GM12864 (cell line): Measurements from ENCODE around the gene NYNRIN.

Experiments
- DNase-seq: peaks from one replicate; pipeline ENCODE4 v3.0.0-alpha.2; 2011; ENCODE audit warnings: low read depth
- H3K4me3 ChIP-seq: 2 replicates; pipeline ENCODE4 v1.5.1; 2011; ENCODE audit warnings: mild to moderate bottlenecking, low read depth, low read length, control low read depth
- TF ChIP-seq, protein P1 (sequence below): IDR thresholded peaks from 2 replicates; pipeline ENCODE4 v1.5.1; 2011; ENCODE audit warnings: low read depth, mild to moderate bottlenecking, moderate library complexity, low read length, control low read depth, inconsistent platforms; ENCODE audit errors: missing control alignments

Gene NYNRIN

DNA sequence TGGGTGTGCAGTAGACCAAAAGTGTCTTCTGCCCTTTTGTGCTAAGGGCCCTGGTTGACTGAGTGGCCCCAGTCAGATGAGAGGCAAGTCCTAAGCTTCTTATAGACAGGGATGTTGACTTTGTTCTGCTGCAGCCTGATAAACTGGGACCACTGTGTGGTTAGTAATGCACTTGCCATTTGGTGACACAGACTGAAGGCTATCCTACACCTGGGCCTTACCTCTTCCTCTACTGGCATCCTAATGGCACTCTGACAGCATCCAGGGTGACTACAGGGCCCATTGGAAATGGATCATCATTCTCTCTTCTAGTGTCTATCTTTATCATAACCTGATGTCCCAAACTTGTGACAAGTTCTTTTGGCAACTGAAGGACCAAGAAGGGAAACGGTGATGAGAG lies 40.5 kb downstream of the NYNRIN start:
- H3K4me3 ChIP-seq = no peak overlapping the region
- TF ChIP-seq, protein P1, sequence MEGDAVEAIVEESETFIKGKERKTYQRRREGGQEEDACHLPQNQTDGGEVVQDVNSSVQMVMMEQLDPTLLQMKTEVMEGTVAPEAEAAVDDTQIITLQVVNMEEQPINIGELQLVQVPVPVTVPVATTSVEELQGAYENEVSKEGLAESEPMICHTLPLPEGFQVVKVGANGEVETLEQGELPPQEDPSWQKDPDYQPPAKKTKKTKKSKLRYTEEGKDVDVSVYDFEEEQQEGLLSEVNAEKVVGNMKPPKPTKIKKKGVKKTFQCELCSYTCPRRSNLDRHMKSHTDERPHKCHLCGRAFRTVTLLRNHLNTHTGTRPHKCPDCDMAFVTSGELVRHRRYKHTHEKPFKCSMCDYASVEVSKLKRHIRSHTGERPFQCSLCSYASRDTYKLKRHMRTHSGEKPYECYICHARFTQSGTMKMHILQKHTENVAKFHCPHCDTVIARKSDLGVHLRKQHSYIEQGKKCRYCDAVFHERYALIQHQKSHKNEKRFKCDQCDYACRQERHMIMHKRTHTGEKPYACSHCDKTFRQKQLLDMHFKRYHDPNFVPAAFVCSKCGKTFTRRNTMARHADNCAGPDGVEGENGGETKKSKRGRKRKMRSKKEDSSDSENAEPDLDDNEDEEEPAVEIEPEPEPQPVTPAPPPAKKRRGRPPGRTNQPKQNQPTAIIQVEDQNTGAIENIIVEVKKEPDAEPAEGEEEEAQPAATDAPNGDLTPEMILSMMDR = no peak
- DNase-seq = no peak

DNA sequence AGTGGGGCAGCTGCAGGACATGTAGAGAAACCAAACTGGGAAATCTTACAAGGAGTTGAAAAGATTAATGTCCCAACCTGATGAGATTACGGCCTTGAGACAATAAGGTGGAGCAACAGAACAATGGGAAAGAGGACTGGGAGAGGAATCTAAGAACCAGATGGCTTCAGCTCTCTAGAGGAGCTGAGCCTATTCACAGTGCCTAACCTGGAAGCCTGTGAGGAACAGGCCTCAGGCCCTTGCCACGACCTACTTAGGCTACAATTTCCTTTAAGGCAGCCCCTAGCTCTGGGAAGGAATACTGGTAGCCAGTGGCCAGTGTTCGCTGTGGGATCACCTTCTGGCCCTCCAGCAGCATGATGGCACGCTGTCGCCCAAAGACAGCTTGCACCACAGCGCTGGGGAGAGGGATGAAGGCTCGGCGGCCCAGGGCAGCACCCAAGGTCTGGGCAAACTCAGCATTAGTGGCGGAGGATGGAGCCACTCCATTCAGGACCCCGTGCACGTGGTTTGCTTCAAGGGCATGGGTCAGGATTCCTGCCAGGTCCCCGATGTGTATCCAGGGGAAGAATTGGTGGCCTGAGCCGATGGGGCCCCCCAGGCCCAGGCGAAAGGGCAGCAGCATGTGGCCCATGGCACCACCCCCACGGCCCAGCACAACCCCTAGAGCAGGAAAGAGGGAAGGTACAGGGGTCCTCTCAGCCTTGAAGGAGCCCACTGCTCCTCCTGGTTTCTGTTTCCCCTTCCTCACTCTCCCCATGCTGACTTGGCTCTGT lies 41.2 kb downstream of the NYNRIN start:
- DNase-seq = no peak
- H3K4me3 ChIP-seq = no peak overlapping the region
- TF ChIP-seq, protein P1 = no peak

DNA sequence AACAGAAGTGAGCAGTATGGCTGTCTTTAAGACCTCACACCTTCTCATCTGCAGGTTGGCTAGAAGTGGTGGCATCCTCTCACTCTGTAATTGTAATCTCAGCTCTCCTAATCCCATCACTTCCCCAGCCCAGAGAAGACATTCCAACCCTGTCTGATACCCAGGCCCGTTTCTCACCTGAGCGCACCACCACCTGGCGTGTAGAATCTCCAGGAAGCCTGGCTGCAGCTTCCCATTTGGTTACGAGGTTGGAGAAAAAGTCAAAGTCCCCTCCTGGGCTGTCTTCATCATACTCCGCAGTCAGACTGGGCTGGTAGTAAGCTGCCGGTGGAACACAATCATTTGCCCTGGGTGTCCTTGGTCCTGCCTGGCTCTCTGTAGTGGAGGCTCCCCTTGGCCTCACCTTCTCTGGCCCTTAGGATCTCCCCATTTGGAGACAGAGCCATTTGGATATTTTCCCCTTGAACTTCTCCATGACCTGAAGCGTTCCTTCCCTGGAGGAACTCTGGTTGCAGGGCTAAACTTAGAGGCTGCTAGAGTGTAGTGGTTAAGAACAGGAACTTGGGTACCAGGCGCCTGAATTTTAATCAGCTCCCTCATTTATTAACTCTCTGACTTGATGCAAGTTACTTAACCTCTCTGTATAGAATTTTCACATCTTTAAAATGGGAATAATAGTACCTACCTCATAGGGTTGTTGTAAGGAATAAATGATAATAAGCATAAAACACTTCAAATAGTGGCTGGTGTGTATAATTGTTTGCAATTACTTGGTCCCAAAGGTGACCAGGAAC lies 42.0 kb downstream of the NYNRIN start:
- DNase-seq = no peak
- TF ChIP-seq, protein P1 = no peak
- H3K4me3 ChIP-seq = no peak overlapping the region; the same call in 1 of the 2 replicates

DNA sequence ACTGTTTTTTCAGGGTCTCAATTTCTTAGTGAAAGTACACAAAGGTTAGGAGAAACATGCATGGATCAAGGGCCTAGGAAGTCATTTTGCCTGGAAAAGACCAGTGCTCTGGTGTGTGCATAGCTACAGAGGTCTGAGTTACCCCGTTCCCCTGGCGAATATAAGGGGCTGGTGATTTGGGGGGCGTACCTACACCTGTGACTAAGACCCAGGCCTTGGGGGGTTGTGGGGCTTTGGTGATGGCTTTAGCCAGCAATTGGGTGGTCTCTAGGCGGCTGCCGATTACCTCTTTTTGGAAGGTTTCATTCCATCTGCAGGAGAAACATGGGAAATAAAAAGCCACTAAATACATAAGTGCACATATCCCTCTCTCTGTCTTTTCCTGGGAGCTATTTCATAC lies 42.7 kb downstream of the NYNRIN start:
- peak overlapping the region; percentile 82 for H3K4me3 ChIP-seq
- TF ChIP-seq, protein P1 = no peak
- no peak for DNase-seq

DNA sequence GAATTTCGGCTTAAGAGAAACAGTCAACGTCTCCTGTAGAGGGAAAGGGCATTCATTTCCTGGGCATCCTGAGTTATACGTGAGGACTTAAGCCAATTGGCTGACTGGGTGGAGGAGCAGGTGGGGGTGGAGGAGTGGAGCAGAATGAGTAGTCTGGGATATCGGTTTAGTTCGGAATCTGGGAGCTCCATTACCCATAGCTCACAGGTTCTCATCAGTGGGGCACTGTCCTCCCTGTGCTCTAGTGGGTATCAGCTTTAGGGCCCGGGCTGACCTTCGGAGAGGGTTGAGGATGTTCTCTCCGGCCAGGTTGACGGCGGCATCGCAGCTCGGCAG lies 43.1 kb downstream of the NYNRIN start:
- peak overlapping the region; percentile 82 for H3K4me3 ChIP-seq
- DNase-seq = no peak
- TF ChIP-seq, protein P1 = no peak

DNA sequence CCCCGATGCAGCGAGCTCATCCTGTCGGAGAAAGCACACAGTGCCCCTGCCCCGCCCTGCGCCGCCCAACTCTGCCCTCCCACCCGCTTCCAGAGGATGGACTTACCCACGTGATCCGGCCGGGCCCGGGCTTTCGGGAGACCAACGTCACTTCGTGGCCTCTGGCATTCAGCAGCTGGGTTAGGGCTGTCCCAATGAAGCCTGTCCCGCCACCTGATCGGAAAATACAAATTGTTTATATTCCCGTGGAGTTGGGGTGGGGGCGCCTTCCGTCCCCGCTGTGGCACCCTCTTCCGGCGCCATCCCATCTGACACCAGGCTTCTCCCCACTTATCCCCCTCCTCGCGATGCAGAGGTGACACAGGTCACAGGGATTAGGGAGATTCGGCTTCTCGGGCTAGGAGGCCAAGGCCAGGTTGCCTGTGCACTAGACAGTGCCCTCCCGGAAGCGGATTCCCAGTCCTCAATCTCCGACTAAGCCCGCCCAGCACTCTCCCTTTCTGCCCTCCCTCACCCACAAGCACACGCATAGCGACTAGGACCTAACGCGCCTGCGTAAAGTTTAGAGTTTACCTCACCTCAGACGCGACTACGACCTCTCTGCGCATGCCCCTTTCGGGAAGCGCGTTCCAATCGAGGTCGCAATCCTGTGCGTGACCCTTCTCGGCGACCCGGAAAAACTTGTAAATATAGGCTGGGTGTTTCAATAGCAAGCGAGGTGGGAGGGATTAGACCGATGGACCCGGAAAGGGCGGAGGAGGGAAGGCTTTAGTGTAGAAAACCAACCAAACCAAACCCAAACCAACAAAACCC lies 43.6 kb downstream of the NYNRIN start, which contains the start of gene SDR39U1:
Gene SDR39U1 (minus strand): TSS at position 537 of the 813 bp plus-strand sequence. CDS start 7 bp downstream, at position 530.
- H3K4me3 ChIP-seq = peak within 1 kb of the TSS; percentile 82
- DNase-seq = peak; percentile 98
- TF ChIP-seq, protein P1 = peak; percentile 13
